Activated T-helper 2 cell treated with anti-CD3 and anti-CD28 coated beads, Interferon-gamma antibody, Interleukin-2, Interleukin-4, amounts not matched to agents 10 μg/mL and 5 μg/mL and 100 μg/mL, durations not matched to agents 14 hours and 24 hours and 36 hours (primary cell): ENCODE measurements around the gene LETM1. TPM values are rescaled to one million over a fixed set of nuclear protein-coding genes. Genes with fewer than 3 reads are reported as not detected.

Experiments used
- DNase-seq: peaks from one replicate; pipeline ENCODE4 v3.0.0; 2021; ENCODE audit warnings: low spot score
- H3K27ac Mint-ChIP-seq: one replicate; pipeline ENCODE4 v1.8.0; 2021; ENCODE audit warnings: mixed read lengths
- H3K27me3 Mint-ChIP-seq: one replicate; pipeline ENCODE4 v1.8.0; 2021; ENCODE audit warnings: low read depth, mixed read lengths
- H3K36me3 Mint-ChIP-seq: one replicate; pipeline ENCODE4 v1.8.0; 2021; ENCODE audit warnings: low read depth, mixed read lengths
- H3K4me1 Mint-ChIP-seq: one replicate; pipeline ENCODE4 v1.8.0; 2021; ENCODE audit warnings: low read depth, mixed read lengths
- H3K4me3 Mint-ChIP-seq: one replicate; pipeline ENCODE4 v1.8.0; 2021; ENCODE audit warnings: low read depth, mild to moderate bottlenecking, moderate library complexity, mixed read lengths
- H3K9me3 Mint-ChIP-seq: one replicate; pipeline ENCODE4 v1.8.0; 2021; ENCODE audit warnings: mixed read lengths
- intact Hi-C: fragments of 100-400 bp; cut with micrococcal nuclease; formaldehyde crosslinking; loops from one replicate; pipeline ENCODE4 v1.15.1; 2023
- total RNA-seq: library from RNA; stranded (reverse); gene quantifications from 2 replicates; pipeline ENCODE4 v1.2.3, GENCODE V29; 2022

Gene LETM1
- total RNA-seq, 1 donor from 2014 or later: 76.6 TPM

- no peaks in the 10 kb centered on the region for H3K9me3 Mint-ChIP-seq
- intact Hi-C loops: no loop called here
Measured at GRCh38 chr4:1765409-1766072, 90.4 kb downstream of the LETM1 start.

GRCh38 chr4:1764670-1765069, 91.3 kb downstream of the LETM1 start:
- intact Hi-C loops: no loop called here
- H3K27ac Mint-ChIP-seq: no peak overlapping the region
- H3K36me3 Mint-ChIP-seq: no peaks in the 10 kb centered on the region
- H3K4me1 Mint-ChIP-seq: no peaks in the 10 kb centered on the region
- H3K27me3 Mint-ChIP-seq: peaks cover 28% of the 10 kb centered on the region
- DNase-seq: no peak
- H3K4me3 Mint-ChIP-seq: no peak overlapping the region
- H3K9me3 Mint-ChIP-seq: no peaks in the 10 kb centered on the region

More at GRCh38 chr4:1765409-1766072, 90.4 kb downstream of the LETM1 start:
- Mint-ChIP-seq H3K27ac (no peak overlapping the region), H3K36me3 (no peaks in the 10 kb centered on the region), H3K27me3 (peaks cover 28% of the 10 kb centered on the region), H3K4me1 (no peaks in the 10 kb centered on the region), H3K4me3 (no peak overlapping the region)
- no peak for DNase-seq

- intact Hi-C loops: no loop called here
- Mint-ChIP-seq H3K9me3 (no peaks in the 10 kb centered on the region), H3K27me3 (peaks cover 26% of the 10 kb centered on the region), H3K4me3 (no peak overlapping the region), H3K27ac (no peak overlapping the region), H3K36me3 (no peaks in the 10 kb centered on the region), H3K4me1 (no peaks in the 10 kb centered on the region)
- DNase-seq: no peak
Measured at GRCh38 chr4:1763550-1764080, 92.3 kb downstream of the LETM1 start.

DNA sequence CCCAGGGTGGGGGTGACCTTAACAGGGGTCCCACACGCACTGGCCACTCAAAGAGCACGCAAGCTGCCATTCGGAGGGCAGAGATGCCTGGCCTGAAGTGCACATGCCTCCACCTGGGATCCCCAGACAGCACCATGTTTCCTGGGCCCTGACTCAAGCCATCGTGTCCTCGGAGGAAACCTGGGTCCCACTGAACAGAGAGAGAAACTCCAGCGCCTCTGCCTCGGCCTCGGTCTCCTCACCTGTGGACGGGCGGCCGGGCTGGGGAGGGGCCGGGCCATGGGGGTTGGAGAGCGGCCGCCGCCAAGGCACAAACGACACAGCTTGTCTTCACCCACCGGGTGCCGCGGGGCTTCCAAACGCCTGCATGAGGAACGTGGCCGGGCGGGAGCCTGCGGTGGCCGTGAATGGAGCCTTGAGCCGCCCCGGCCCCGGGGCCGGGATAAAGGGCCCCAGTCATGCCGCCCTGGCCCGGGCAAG, 92.8 kb downstream of the LETM1 start:
- Mint-ChIP-seq H3K27ac (no peak overlapping the region), H3K27me3 (peaks cover 23% of the 10 kb centered on the region), H3K4me1 (no peaks in the 10 kb centered on the region), H3K36me3 (no peaks in the 10 kb centered on the region), H3K4me3 (no peak overlapping the region), H3K9me3 (no peaks in the 10 kb centered on the region)
- intact Hi-C loops: no loop called here
- DNase-seq: no peak

GRCh38 chr4:1762264-1763010, 93.5 kb downstream of the LETM1 start:
- no peak overlapping the region for H3K4me3 Mint-ChIP-seq
- H3K9me3 Mint-ChIP-seq: no peaks in the 10 kb centered on the region
- H3K27me3 Mint-ChIP-seq: peaks cover 20% of the 10 kb centered on the region
- no peaks in the 10 kb centered on the region for H3K36me3 Mint-ChIP-seq
- H3K4me1 Mint-ChIP-seq: no peaks in the 10 kb centered on the region
- intact Hi-C loops: no loop called here
- no peak for DNase-seq
- H3K27ac Mint-ChIP-seq: no peak overlapping the region

Other genes with a start within 250 kb of the LETM1 start
- 2.7 and 3.3 TPM in 2 replicates for gene FAM53A, start 171.8 kb downstream of the LETM1 start, total RNA-seq
- 125 and 127 TPM in 2 replicates for gene SLBP, start 143.8 kb downstream of the LETM1 start, total RNA-seq
- 23.5 and 27.1 TPM in 2 replicates for gene TMEM129, start 134.8 kb downstream of the LETM1 start, total RNA-seq
- gene TACC3, start 134.6 kb downstream of the LETM1 start, total RNA-seq: 137 and 141 TPM in 2 replicates
- gene FGFR3, start 62.9 kb downstream of the LETM1 start, total RNA-seq: 0.67 and 0.80 TPM in 2 replicates
- gene NSD2, start 15.2 kb upstream of the LETM1 start, total RNA-seq: 208 and 214 TPM in 2 replicates
- gene NELFA, start 152.8 kb upstream of the LETM1 start, total RNA-seq: 48.3 and 49.4 TPM in 2 replicates
- 3.5 and 3.6 TPM in 2 replicates for gene NAT8L, start 203.2 kb upstream of the LETM1 start, total RNA-seq